PC-3 (cell line): ENCODE measurements around the gene CCR6. TPM values are rescaled to one million over a fixed set of nuclear protein-coding genes. Genes with fewer than 3 reads are reported as not detected.

Experiments
- ATAC-seq: fragments of 200-7000 bp; cut with Tn5 transposase; 2 replicates; pipeline ENCODE4 v1.9.1; 2020; ENCODE audit warnings: mild to moderate bottlenecking, moderate library complexity
- BruUV-seq: library from RNA; stranded (reverse); fragments of 400-500 nt; replicated peaks from 2 replicates; lab custom pipeline; 2021; lab: Mats Ljungman, UMichigan
- CTCF ChIA-PET: fragments of 300-600 bp; sonication (Branson Sonifier 250); formaldehyde crosslinking; loops from one replicate; lab custom pipeline; 2022; ENCODE audit warnings: antibody characterized with exemption; lab: Charles Lee
- POLR2A ChIA-PET: fragments of 300-600 bp; sonication (Branson Sonifier 250); formaldehyde crosslinking; loops from one replicate; lab custom pipeline; 2022; ENCODE audit warnings: antibody characterized with exemption; ENCODE audit not compliant: unreplicated experiment; lab: Charles Lee
- DNase-seq: peaks from one replicate; pipeline ENCODE4 v3.0.0-alpha.2; 2015
- H2AFZ ChIP-seq: fragments of 300-600 bp; sonication (generic); 2 replicates; pipeline ENCODE4 v1.6.0; 2016; ENCODE audit warnings: antibody characterized with exemption, low read length
- H3F3A ChIP-seq: fragments of 300-600 bp; sonication (generic); one replicate; pipeline ENCODE4 v1.6.0; 2017; ENCODE audit warnings: antibody characterized with exemption, low read length, control low read depth, mild to moderate bottlenecking; ENCODE audit not compliant: unreplicated experiment
- H3K27ac ChIP-seq: fragments of 300-600 bp; sonication (generic); 2 replicates; pipeline ENCODE4 v1.5.1; 2016; ENCODE audit warnings: mild to moderate bottlenecking, low read length
- H3K27me3 ChIP-seq: fragments of 300-600 bp; sonication (generic); 2 replicates; pipeline ENCODE4 v1.6.1; 2016; ENCODE audit warnings: low read length, mixed read lengths
- H3K36me3 ChIP-seq: fragments of 300-600 bp; sonication (generic); 2 replicates; pipeline ENCODE4 v1.6.1; 2016; ENCODE audit warnings: low read depth, mixed run types, low read length, mixed read lengths
- H3K4me1 ChIP-seq: fragments of 300-600 bp; sonication (generic); 2 replicates; pipeline ENCODE4 v1.5.1; 2016; ENCODE audit warnings: low read length; ENCODE audit not compliant: insufficient read depth
- H3K4me2 ChIP-seq: fragments of 300-600 bp; sonication (generic); 2 replicates; pipeline ENCODE4 v1.6.0; 2016; ENCODE audit warnings: low read length
- H3K4me3 ChIP-seq: fragments of 300-600 bp; sonication (generic); 2 replicates; pipeline ENCODE4 v1.5.1; 2016; ENCODE audit warnings: mild to moderate bottlenecking, low read length, mixed read lengths
- H3K79me2 ChIP-seq: fragments of 300-600 bp; sonication (generic); 2 replicates; pipeline ENCODE4 v1.6.1; 2017; ENCODE audit warnings: low read length, mixed read lengths
- H3K9ac ChIP-seq: fragments of 300-600 bp; sonication (generic); 2 replicates; pipeline ENCODE4 v1.6.0; 2016; ENCODE audit warnings: mild to moderate bottlenecking, low read length
- H3K9me2 ChIP-seq: fragments of 300-600 bp; sonication (generic); replicated peaks from 2 replicates; pipeline ENCODE4 v1.6.1; 2016; ENCODE audit warnings: mixed run types, low read length, mixed read lengths
- H3K9me3 ChIP-seq: fragments of 300-600 bp; sonication (generic); 2 replicates; pipeline ENCODE4 v1.6.1; 2016; ENCODE audit warnings: low read length, mixed read lengths
- H4K20me1 ChIP-seq: fragments of 300-600 bp; sonication (generic); 2 replicates; pipeline ENCODE4 v1.6.1; 2016; ENCODE audit warnings: low read length, mixed read lengths
- CTCF ChIP-seq: fragments of 300-600 bp; sonication (generic); conservative IDR thresholded peaks from 2 replicates; pipeline ENCODE4 v1.5.1; 2017; ENCODE audit warnings: antibody characterized with exemption, low read depth, mild to moderate bottlenecking, low read length
- EZH2 ChIP-seq: fragments of 300-600 bp; sonication (generic); IDR thresholded peaks from one replicate; pipeline ENCODE4 v1.6.1; 2017; ENCODE audit warnings: antibody characterized with exemption, mild to moderate bottlenecking, low read length; ENCODE audit not compliant: unreplicated experiment
- EZH2phosphoT487 ChIP-seq: fragments of 300-600 bp; sonication (generic); IDR thresholded peaks from 2 replicates; pipeline ENCODE4 v1.6.1; 2018; ENCODE audit warnings: mild to moderate bottlenecking, antibody characterized with exemption, low read length, borderline replicate concordance
- intact Hi-C: fragments of 100-400 bp; cut with micrococcal nuclease; formaldehyde crosslinking; loops from 2 replicates; pipeline ENCODE4 v1.9.0; 2023
- total RNA-seq: library from RNA; depleted of rRNA; stranded (reverse); fragments of >200 nt; gene quantifications from 2 replicates; pipeline ENCODE4 v1.2.3, GENCODE V29; 2014

The CCR6 gene
- total RNA-seq, 1 experiment from 2014 or later = not detected

- no peak for DNase-seq
- Histone ChIP-seq H3K79me2 (no peaks in the 10 kb centered on the region), H3K9me2 (no peaks in the 10 kb centered on the region), H3F3A (no peaks in the 10 kb centered on the region), H3K9ac (no peak overlapping the region), H3K4me2 (no peak overlapping the region), H3K4me1 (no peaks in the 10 kb centered on the region), H3K36me3 (no peaks in the 10 kb centered on the region), H4K20me1 (no peaks in the 10 kb centered on the region), H3K27ac (no peak overlapping the region), H3K9me3 (no peaks in the 10 kb centered on the region), H2AFZ (no peak overlapping the region), H3K27me3 (peaks cover 32% of the 10 kb centered on the region), H3K4me3 (no peak overlapping the region)
- TF ChIP-seq EZH2phosphoT487 (no peak), EZH2 (no peak), CTCF (no peak)
- ChIA-PET CTCF (interaction anchor here (0.6 kb wide), 1 partner anchor 191 kb away, joined by 3 read pairs; no protein-coding TSS in a partner anchor), POLR2A (no interaction called here)
- no TSS peak for BruUV-seq
- intact Hi-C loops = loop anchor here (1.0 to 5.0 kb wide), 2 partner anchors 145 to 355 kb away; no protein-coding TSS in a partner anchor
- no peak for ATAC-seq
Measured at GRCh38 chr6:167142433-167142761, 19.5 kb downstream of the CCR6 start.

- ChIA-PET POLR2A (no interaction called here), CTCF (no interaction called here)
- Histone ChIP-seq H3K9me3 (no peaks in the 10 kb centered on the region), H3K4me1 (no peaks in the 10 kb centered on the region), H2AFZ (no peak overlapping the region), H3K4me3 (no peak overlapping the region), H3K4me2 (no peak overlapping the region), H3K36me3 (no peaks in the 10 kb centered on the region), H3K27me3 (peaks cover 25% of the 10 kb centered on the region), H4K20me1 (no peaks in the 10 kb centered on the region), H3K9ac (no peak overlapping the region), H3K79me2 (no peaks in the 10 kb centered on the region), H3F3A (no peaks in the 10 kb centered on the region), H3K27ac (no peak overlapping the region), H3K9me2 (no peaks in the 10 kb centered on the region)
- intact Hi-C loops = loop anchor here (5.0 kb wide), 1 partner anchor 356 kb away; no protein-coding TSS in a partner anchor
- TF ChIP-seq EZH2phosphoT487 (no peak), CTCF (no peak), EZH2 (no peak)
- no TSS peak for BruUV-seq
- ATAC-seq (no peak), DNase-seq (no peak)
Measured at GRCh38 chr6:167143041-167143440, 20.1 kb downstream of the CCR6 start.

GRCh38 chr6:167145461-167145860 is 22.6 kb downstream of the CCR6 start:
- TF ChIP-seq EZH2 = no peak
- no peak for TF ChIP-seq EZH2phosphoT487
- TF ChIP-seq CTCF = no peak
- no TSS peak for BruUV-seq
- Histone ChIP-seq H3K9ac (no peak overlapping the region), H3K27me3 (peaks cover 24% of the 10 kb centered on the region), H3F3A (no peaks in the 10 kb centered on the region), H3K4me1 (no peaks in the 10 kb centered on the region), H3K79me2 (no peaks in the 10 kb centered on the region), H3K4me3 (no peak overlapping the region), H3K36me3 (no peaks in the 10 kb centered on the region), H3K9me2 (no peaks in the 10 kb centered on the region), H2AFZ (no peak overlapping the region), H4K20me1 (no peaks in the 10 kb centered on the region), H3K4me2 (no peak overlapping the region), H3K27ac (no peak overlapping the region), H3K9me3 (no peaks in the 10 kb centered on the region)
- intact Hi-C loops = no loop called here
- ChIA-PET POLR2A (no interaction called here), CTCF (no interaction called here)
- ATAC-seq = no peak
- no peak for DNase-seq
